GM19324 (cell line): ENCODE data around the gene LRRC52.
"Not testable (repeated sequence)": the region's sequence is repeated elsewhere in the genome, so short reads cannot be mapped to it uniquely, and the experiment has no call there.

Experiments
- ATAC-seq: cut with Tn5 transposase; IDR thresholded peaks from one replicate; pipeline ENCODE4 v1.9.1; 2021; ENCODE audit warnings: mild to moderate bottlenecking, moderate library complexity; ENCODE audit not compliant: unreplicated experiment, low FRiP score

LRRC52 gene

DNA sequence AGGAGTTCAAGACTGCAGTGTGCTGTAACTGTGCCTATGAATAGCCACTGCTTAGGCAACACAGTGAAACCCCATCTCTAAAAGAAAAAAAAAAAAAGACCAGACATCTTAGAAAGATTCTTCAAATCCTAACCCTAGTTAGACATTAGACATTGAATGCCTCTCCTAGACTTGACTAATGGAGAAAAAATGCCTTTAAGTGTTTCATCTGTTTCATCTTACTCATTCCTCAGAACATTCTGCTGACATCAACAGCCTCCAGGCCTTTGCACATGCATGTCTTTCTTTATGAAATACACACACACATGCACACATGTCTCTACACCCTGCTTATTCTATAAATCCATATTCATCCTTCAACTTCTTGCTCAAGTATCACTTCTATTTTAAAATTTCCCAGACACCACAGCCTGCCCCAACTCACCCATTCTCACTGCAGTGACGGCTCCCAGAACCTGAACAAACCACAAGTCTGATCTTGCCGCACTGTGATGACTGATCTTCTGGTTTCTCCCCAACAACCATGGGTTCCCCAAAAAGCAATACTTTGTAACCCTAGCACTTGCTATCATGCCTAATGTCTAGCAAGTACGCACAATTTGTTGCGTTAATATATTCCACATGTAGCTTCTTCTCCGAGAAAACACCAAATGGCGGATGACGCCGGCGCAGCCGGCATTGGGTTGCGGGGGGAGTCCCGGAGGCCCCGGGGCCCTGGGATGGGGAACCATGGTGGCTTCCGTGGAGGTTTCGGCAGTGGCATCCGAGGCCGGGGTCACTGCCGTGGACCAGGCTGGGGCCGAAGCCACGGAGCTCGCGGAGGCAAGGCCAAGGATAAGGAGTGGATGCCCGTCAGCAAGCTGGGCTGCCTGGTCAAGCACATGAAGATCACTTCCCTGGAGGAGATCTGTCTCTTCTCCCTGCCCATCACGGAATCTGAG, 37.4 kb downstream of the LRRC52 start:
- ATAC-seq: no peak

DNA sequence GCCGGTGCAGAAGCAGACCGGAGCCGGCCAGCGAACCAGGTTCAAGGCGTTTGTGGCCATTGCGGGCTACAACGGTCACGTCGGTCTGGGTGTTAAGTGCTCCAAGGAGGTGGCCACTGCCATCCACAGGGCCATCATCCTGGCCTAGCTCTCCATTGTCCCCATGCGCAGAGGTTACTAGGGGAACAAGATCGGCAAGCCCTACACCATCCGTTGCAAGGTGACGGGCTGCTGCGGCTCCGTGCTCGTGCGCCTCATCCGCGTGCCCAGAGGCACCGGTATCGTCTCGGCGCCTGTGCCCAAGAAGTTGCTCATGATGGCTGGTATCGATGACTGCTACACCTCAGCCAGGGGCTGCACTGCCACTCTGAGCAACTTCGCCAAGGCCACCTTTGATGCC, 38.1 kb downstream of the LRRC52 start:
- no peak for ATAC-seq

DNA sequence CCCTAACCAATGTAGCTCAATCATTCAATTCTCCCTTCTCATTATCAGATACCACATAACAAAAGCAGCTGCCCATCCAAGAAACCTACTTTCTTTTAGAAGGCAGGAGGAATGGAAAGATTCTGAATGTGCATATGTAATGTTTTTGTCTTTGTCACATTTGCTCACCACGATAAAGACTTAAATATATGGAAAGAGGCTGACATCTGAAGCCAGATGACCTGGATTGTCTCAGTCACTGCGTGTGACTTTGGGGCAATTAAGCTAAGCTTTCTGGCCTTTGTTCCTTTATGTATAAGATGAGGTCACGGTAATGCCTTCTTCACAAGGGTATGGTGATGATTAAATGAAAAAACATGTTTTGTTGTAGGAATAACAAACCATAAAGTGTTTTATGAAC, 42.6 kb downstream of the LRRC52 start:
- ATAC-seq: no peak

DNA sequence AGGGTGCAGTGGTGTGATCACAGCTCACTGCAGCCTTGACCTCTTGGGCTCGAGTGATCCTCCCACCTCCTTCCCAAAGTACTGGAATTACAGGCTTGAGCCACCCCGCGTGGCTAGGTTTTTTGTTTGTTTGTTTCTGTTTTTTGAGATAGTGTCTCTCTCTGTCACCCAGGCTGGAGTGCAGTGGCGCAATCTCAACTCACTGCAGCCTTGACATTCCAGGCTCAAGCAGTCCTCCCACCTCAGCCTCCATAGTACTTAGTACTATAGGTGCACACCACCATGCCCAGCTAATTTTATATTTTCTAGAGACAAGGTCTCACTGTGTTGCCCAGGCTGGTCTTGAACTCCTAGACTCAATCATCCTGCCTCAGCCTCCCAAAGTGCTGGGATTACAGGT, 47.6 kb downstream of the LRRC52 start:
- not testable (repeated sequence) for ATAC-seq

DNA sequence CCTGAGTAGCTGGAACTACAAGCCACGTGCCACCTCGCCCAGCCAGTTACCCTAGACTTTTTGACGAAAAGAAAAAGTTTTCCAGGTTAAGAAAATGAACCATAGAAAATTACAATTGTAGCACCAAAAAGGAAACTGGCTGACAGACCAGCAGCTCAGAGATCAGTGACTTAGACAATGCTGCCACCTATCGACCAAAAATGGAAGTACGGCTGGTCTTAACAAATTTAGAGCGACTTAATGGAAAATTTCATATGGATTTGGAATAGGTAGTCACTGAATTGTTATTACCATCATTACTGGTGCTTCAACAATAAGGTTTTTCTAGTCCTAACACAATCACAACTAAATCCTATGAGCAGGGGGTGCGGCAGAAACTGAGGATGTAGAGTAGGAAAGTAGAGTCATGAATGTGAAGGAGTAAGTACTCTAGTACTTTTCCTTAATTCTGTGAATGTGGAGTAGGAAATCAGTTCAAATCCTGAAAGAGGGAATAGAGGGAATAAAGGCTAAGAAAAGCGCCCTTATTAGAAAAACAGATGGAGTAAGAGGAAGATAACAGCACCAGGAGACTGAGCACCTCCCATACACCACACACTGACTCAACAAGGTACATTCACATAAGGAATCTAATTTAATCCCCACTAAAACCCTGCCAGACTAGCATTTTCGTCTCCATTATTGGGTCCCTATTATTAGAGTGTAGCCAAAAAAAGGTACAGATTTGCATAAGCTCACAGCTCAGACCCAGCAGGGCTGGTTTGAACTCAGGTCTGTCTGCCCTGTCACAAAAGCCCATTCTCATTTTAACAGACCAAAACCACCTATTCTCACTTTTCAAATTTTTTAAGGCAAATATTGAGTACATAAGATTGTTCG, 49.4 kb downstream of the LRRC52 start:
- no peak for ATAC-seq

DNA sequence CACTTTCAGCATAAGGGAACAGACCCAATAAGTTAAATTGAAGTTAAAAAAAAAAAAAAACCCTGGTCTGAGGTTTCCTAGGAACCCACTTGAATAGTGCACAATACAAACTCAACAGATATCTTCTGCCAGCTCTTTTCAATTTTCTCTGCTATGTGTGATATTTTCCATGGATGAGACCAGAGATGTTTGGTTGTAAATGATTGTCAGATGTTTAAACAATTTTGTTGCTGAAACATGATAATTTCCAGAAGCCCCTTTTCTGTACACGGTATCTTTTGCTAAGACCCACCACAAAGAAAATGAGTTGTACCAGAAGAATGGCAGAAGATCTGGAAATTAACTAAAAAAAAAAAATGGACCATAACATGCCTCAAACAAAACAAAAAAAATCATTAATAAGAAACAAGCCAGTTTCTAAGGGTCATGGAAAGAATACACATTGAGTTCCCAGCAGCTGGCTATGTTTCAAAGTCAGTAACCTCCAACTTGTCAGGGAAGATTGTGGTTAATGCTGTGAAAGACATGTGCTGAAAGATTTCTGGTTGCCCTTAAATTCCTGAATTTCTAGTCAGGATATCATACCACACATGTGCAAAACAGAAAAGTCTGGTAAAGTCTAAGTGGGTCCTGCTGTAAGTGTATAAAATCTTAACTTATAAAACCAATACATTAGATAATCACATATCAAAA, 51.6 kb downstream of the LRRC52 start:
- no peak for ATAC-seq

DNA sequence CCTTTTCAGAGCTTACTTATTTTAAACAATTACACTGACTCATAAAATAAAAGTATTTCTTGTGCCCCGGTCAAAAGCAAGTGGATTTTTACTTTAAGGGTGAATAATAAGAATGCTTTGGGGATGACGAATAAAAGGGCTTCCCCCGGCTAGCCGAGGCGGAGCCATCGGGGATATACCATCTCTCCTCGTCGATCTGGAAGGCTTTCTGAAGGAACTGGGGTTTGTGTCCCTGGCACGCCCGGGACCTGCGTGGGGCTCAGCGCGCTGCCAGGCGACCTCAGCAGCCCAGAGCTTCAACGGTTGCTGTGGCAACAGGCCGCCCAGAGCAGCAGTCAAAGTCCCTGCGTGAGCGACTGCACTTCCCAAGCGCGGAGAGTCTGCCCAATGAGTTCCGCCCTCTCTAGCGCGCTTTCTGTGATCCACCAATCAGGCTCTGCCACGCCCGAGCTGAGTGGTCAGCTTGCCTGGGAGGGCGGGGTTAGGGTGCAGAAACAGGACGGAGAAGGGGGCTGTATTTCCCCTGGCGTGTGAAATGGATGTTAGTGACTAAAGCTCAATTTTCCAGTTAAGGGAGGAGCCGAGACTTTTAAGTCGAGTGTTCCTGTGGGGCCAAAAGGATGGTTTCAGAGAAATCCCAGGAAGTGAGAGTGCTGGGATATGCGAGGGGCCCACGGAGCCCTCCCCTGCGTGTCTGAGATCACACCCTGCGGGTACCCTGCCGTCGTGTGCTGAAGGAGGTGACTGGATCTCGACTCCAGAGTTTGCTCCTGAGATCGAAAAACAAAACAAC, 54.3 kb downstream of the LRRC52 start:
- peak; percentile 100 for ATAC-seq

DNA sequence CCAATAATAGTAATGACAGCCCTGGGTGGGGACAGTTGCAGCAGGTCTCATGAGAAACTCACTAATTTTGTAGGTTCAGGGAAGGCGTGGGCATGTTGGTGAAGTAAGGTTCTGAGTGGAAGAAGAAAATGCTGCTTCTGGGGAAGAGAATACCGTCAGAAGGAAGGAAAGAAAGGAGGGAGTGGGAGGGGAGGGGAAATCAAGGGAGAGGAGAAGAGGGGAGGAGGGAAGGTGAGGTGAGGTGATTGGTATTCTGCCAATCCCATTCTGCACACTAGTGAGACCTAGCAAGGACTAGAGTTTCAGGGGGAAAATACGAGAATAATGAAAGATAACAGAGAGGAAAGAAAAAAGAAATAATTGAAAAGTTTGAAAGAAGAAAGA, 54.9 kb downstream of the LRRC52 start:
- no peak for ATAC-seq

DNA sequence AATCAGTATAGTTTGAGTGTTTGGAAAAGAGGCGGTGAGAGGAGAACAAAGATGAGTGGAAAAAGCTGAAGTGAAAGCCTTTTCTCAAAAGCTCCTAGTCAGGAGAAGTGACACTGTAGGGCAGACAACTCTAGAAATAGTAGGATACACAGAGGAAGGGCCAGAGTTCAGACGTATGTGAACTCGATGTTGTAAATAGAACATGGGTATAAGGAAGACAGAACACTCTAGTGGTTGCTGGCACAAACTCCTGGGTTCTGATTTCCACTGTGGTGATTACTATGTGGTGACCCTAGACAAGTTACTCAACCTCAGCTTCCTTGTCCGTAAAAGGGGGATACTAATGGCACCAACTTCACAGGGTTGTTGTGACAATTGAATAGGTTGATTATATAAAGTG, 57.0 kb downstream of the LRRC52 start:
- no peak for ATAC-seq

DNA sequence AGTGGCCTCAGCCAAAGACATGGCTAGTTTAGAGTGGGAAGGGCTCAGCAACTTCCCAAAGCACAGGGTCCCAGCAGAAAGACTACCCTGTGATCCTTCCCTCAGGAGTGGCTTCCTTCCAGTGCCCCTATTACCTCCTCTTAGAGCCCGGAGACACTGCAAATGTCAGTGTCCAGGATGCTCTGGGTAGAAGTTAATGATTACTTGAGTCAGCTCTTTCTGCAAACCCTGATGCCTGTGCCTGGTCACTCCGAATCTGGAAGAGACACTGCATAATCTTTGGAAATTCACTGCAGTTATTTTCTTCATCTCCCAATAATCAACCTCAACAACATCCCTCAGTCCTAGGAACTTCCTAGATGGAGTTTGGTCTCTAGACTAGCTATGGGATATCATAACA, 60.0 kb downstream of the LRRC52 start:
- no peak for ATAC-seq

DNA sequence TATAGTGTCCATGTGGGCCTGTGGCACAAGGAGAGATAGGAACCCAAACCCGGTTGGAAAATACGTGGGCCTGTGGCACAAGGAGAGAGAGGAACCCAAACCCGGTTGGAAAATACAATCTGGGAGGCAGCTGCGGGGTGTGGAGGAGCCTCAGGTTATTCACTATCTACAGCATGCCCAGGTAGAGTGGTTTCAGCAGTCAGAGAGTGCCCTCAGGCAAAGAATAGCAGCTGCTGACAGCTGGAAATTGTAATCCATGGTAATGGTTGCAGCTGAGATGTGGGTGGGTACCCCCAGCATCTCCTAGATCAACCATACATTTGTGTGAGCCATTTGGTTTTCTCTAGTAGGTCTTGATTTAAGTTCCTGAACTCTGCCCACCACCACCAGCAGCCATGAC, 61.4 kb downstream of the LRRC52 start:
- no peak for ATAC-seq

DNA sequence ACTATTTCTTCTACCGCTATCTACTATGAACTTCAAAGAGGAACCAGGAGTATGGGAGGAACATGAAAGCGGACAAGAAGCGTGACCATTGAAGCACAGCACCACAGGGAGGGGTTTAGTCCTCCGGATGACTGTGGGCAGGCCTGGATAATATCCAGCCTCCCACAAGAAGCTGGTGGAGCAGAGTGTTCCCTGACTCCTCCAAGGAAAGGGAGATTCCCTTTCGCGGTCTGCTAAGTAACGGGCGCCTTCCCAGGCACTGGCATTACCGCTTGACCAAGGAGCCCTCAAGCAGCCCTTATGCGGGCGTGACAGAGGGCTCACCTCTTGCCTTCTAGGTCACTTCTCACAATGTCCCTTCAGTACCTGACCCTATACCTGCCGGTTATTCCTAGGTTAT, 62.9 kb downstream of the LRRC52 start:
- not testable (repeated sequence) for ATAC-seq

DNA sequence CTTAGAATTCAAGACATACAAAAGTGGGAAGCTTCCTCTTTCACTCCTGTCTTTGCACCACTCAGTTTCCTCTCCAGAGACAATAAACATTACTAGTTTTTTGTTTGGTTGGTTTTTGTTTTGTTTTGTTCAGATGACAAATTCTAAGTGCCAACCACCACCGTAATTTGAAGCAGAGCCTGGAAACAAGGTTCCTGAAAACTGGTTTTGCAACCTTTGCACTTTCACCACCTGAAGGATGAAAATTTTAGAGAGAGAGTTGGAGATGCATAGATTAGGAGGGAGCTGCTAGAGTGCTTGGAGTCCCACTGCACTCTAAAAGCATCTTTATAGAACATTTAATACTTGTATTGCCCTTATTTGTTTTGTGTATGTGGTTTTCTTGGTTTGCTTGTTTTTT, 67.1 kb downstream of the LRRC52 start:
- ATAC-seq: no peak

DNA sequence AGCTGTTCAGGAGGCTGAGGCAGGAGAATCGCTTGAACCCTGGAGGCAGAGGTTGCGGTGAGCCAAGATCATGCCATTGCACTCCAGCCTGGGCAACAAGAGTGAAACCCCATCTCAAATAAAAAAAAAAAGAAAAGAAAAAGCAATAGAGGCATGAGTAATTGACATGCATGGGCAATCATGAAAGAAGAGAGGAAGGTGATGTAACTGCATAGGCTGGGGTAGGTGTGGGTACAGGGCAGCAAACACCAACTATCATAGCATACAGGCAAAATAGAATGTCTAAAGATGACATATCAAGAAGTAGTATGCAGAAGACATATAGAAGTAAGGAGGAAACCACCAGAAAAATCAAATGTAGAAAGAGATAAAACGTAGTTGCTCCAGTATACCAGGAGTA, 68.3 kb downstream of the LRRC52 start:
- ATAC-seq: no peak
